Cerebellar nuclear complex (tissue), 1 donor: ENCODE results near the gene METTL21C.

Source experiments
- DNase-seq, 2 experiments: peaks; one replicate each; lab custom pipeline; 2025; lab: John Stamatoyannopoulos, UW

Gene METTL21C

GRCh38 chr13:102694937-102695336, at the start of gene METTL21C:
Gene METTL21C, minus strand, starts transcription at chr13:102695044. Its CDS starts 546 bp downstream, at chr13:102694498.
- DNase-seq = no peak

- DNase-seq = no peak
These were observed 47.7 kb upstream of the METTL21C start for GRCh38 chr13:102742506-102742905.

- no peak for DNase-seq
These were observed 47.3 kb upstream of the METTL21C start for GRCh38 chr13:102742101-102742500.

GRCh38 chr13:102729560-102730270, 34.9 kb upstream of the METTL21C start:
- DNase-seq = no peak

GRCh38 chr13:102726430-102726829, 31.6 kb upstream of the METTL21C start:
- no peak for DNase-seq

GRCh38 chr13:102724923-102725322, 30.1 kb upstream of the METTL21C start:
- no peak for DNase-seq

- DNase-seq = no peak
These were observed 27.0 kb upstream of the METTL21C start for GRCh38 chr13:102721800-102722231.

- DNase-seq = no peak
These were observed 23.9 kb upstream of the METTL21C start for GRCh38 chr13:102718746-102719145.

- DNase-seq = no peak
These were observed 20.6 kb upstream of the METTL21C start for GRCh38 chr13:102715447-102715846.

- DNase-seq = no peak
These were observed 15.4 kb upstream of the METTL21C start for GRCh38 chr13:102710261-102710679.

- DNase-seq = no peak
These were observed 14.7 kb upstream of the METTL21C start for GRCh38 chr13:102709536-102709935.

GRCh38 chr13:102708991-102709390, 14.1 kb upstream of the METTL21C start:
- DNase-seq = no peak

GRCh38 chr13:102708211-102708610, 13.4 kb upstream of the METTL21C start:
- no peak for DNase-seq

- DNase-seq = no peak
These were observed 12.6 kb upstream of the METTL21C start for GRCh38 chr13:102707467-102707866.

GRCh38 chr13:102704238-102705058, 9.6 kb upstream of the METTL21C start:
- DNase-seq = no peak

GRCh38 chr13:102703726-102704035, 8.8 kb upstream of the METTL21C start:
- no peak for DNase-seq

- no peak for DNase-seq
These were observed 8.3 kb upstream of the METTL21C start for GRCh38 chr13:102702965-102703725.

- DNase-seq = no peak
These were observed 6.5 kb upstream of the METTL21C start for GRCh38 chr13:102701331-102701730.

GRCh38 chr13:102700088-102701031, 5.5 kb upstream of the METTL21C start:
- DNase-seq = no peak

GRCh38 chr13:102699504-102699903, 4.7 kb upstream of the METTL21C start:
- no peak for DNase-seq

- no peak for DNase-seq
These were observed 3.8 kb upstream of the METTL21C start for GRCh38 chr13:102698649-102698980.
